ENCODE data around the gene SOCS6.
"Not testable (repeated sequence)": the region's sequence is repeated elsewhere in the genome, so short reads cannot be mapped to it uniquely, and the experiment has no call there.

Gene SOCS6

GRCh38 chr18:70321616-70322015, 32.8 kb downstream of the SOCS6 start:
- DNase-seq (ENCODE audit: low spot score) = no peak
- FAIRE-seq = no peak

- DNase-seq (ENCODE audit: low spot score) (no peak), FAIRE-seq (no peak)
Observed at GRCh38 chr18:70322385-70322784, 33.5 kb downstream of the SOCS6 start.

- DNase-seq (ENCODE audit: low spot score) (no peak), FAIRE-seq (no peak)
Observed at GRCh38 chr18:70322928-70323327, 34.1 kb downstream of the SOCS6 start.

GRCh38 chr18:70324897-70325296, 36.1 kb downstream of the SOCS6 start:
- DNase-seq (ENCODE audit: low spot score) (no peak), FAIRE-seq (no peak)

- FAIRE-seq = no peak
- DNase-seq (ENCODE audit: low spot score) = no peak
Observed at GRCh38 chr18:70326255-70326654, 37.4 kb downstream of the SOCS6 start.

- FAIRE-seq (no peak), DNase-seq (ENCODE audit: low spot score) (no peak)
Observed at GRCh38 chr18:70328169-70328568, 39.3 kb downstream of the SOCS6 start.

- FAIRE-seq (no peak), DNase-seq (ENCODE audit: low spot score) (no peak)
Observed at GRCh38 chr18:70329071-70329470, 40.2 kb downstream of the SOCS6 start.

GRCh38 chr18:70330887-70331286, 42.0 kb downstream of the SOCS6 start:
- no peak for FAIRE-seq

GRCh38 chr18:70331456-70332097, 42.7 kb downstream of the SOCS6 start:
- DNase-seq (ENCODE audit: low spot score) = no peak
- FAIRE-seq = no peak

More at GRCh38 chr18:70330887-70331286, 42.0 kb downstream of the SOCS6 start:
- DNase-seq (ENCODE audit: low spot score) = no peak

- no peak for FAIRE-seq
- DNase-seq (ENCODE audit: low spot score) = no peak
Observed at GRCh38 chr18:70332694-70333093, 43.8 kb downstream of the SOCS6 start.

- no peak for FAIRE-seq
Observed at GRCh38 chr18:70333316-70333715, 44.5 kb downstream of the SOCS6 start.

GRCh38 chr18:70333757-70334156, 44.9 kb downstream of the SOCS6 start:
- no peak for FAIRE-seq
- DNase-seq (ENCODE audit: low spot score) = peak; percentile 13

More at GRCh38 chr18:70333316-70333715, 44.5 kb downstream of the SOCS6 start:
- DNase-seq (ENCODE audit: low spot score) = no peak

- no peak for FAIRE-seq
Observed at GRCh38 chr18:70334264-70334663, 45.4 kb downstream of the SOCS6 start.

GRCh38 chr18:70334728-70335329, 46.0 kb downstream of the SOCS6 start:
- DNase-seq (ENCODE audit: low spot score) (no peak), FAIRE-seq (no peak)

More at GRCh38 chr18:70334264-70334663, 45.4 kb downstream of the SOCS6 start:
- DNase-seq (ENCODE audit: low spot score) = no peak

GRCh38 chr18:70335892-70336726, 47.3 kb downstream of the SOCS6 start:
- DNase-seq (ENCODE audit: low spot score) = no peak
- FAIRE-seq = no peak

GRCh38 chr18:70337139-70337972, 48.5 kb downstream of the SOCS6 start:
- DNase-seq (ENCODE audit: low spot score) = peak; percentile 74
- FAIRE-seq = no peak

GRCh38 chr18:70338890-70339289, 50.0 kb downstream of the SOCS6 start:
- no peak for DNase-seq (ENCODE audit: low spot score)
- FAIRE-seq = no peak

- FAIRE-seq = no peak
Observed at GRCh38 chr18:70339915-70340314, 51.1 kb downstream of the SOCS6 start.

GRCh38 chr18:70348481-70348880, 59.6 kb downstream of the SOCS6 start:
- FAIRE-seq; DNase-seq (ENCODE audit: low spot score): not testable (repeated sequence)

More at GRCh38 chr18:70339915-70340314, 51.1 kb downstream of the SOCS6 start:
- DNase-seq (ENCODE audit: low spot score) = no peak

GRCh38 chr18:70349316-70349715, 60.5 kb downstream of the SOCS6 start:
- FAIRE-seq = no peak
- no peak for DNase-seq (ENCODE audit: low spot score)

- no peak for DNase-seq (ENCODE audit: low spot score)
- FAIRE-seq = no peak
Observed at GRCh38 chr18:70354080-70354479, 65.2 kb downstream of the SOCS6 start.

All from urothelium cell line (cell line).